Activated T-cell treated with anti-CD3 and anti-CD28 coated beads, Interleukin-2, amount 50 U/mL, for 72 hours (primary cell): Measurements from ENCODE around the gene BTBD8. TPM values are rescaled to one million over a fixed set of nuclear protein-coding genes. Genes with fewer than 3 reads are reported as not detected.

Experiments used
- ATAC-seq, 2 donors: fragments of 150-1000 bp; cut with Tn5 transposase; replicated peaks in 1 of 2; 2 replicates each; pipeline ENCODE4 v1.10.0; 2021; ENCODE audit warnings: moderate library complexity in 2 of 2, mild to moderate bottlenecking in 1 of 2
- DNase-seq, 2 donors: peaks; one replicate each; pipeline ENCODE4 v3.0.0; 2021 to 2022; ENCODE audit warnings: mixed read lengths in 1 of 2
- H3K27ac Mint-ChIP-seq: one replicate; pipeline ENCODE4 v1.8.0; 2022; ENCODE audit warnings: mild to moderate bottlenecking, moderate library complexity, mixed read lengths
- H3K27me3 Mint-ChIP-seq: one replicate; pipeline ENCODE4 v1.8.0; 2022; ENCODE audit warnings: low read depth, mixed read lengths
- H3K36me3 Mint-ChIP-seq, 2 donors: one replicate each; pipeline ENCODE4 v1.8.0; 2022; ENCODE audit warnings: mixed read lengths in 2 of 2, mild to moderate bottlenecking in 1 of 2; ENCODE audit not compliant: insufficient read depth in 2 of 2
- H3K4me1 Mint-ChIP-seq: one replicate; pipeline ENCODE4 v1.8.0; 2022; ENCODE audit warnings: low read depth, mixed read lengths
- H3K4me3 Mint-ChIP-seq, 2 donors: one replicate each; pipeline ENCODE4 v1.8.0; 2022; ENCODE audit warnings: mild to moderate bottlenecking in 2 of 2, mixed read lengths in 2 of 2, moderate library complexity in 2 of 2
- H3K9me3 Mint-ChIP-seq, 2 donors: one replicate each; pipeline ENCODE4 v1.8.0; 2022; ENCODE audit warnings: mixed read lengths in 2 of 2
- total RNA-seq, 2 donors: library from RNA; stranded (reverse); gene quantifications; one replicate each; pipeline ENCODE4 v1.2.3, GENCODE V29; 2022

BTBD8 gene
- total RNA-seq: 1 to 10 TPM; 3.1 to 3.3 TPM

DNA sequence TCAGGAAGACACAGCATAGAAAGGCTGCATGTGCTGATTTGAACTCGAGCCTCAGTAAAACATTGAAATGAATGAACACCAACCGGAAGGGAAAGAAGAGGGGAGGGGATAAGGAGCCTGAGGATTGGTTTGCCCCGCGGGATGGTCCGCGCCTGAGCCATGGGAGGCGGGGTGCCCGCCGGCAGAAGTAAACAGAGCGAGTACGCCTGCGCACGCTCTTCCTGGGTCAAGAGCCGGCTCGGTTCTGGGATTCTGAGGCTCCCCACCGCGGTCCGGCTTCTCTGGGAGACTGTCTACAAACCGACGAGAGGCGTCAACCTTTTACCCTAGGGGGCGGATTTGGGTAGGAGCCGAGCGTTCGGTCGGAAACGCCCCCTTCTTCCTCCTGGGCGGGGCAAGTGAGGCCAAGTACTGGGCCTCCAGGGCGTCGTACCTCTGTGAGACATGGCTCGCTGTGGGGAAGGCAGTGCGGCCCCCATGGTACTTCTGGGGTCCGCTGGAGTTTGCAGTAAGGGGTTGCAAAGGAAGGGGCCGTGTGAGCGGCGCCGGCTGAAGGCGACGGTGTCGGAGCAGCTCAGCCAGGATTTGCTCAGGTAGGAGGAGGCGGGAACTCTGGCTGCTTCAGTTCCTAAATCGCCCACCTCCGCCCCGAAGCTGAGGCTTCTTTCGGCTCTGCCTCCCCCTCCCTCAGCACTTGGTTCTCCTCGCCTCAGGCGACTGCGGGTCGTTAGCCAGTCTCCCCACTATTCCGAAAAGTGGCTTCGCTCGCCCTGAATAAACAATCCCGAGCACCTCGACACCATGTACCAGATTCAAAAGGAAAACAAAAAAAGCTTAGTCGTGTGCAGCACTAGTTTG is at the start of gene BTBD8:
TSS of gene BTBD8 (plus strand) at position 218 of the 858 bp plus-strand sequence. CDS start at position 445, 227 bp downstream.
- Mint-ChIP-seq H3K36me3 (peaks cover 0 to 5% of the 10 kb centered on the region in 2 donors), H3K27ac (peak within 1 kb of the TSS; percentile 91), H3K4me3 (peak within 1 kb of the TSS; percentile 93 to 95), H3K27me3 (no peaks in the 10 kb centered on the region), H3K4me1 (peaks cover 18% of the 10 kb centered on the region), H3K9me3 (peaks cover 0 to 1% of the 10 kb centered on the region in 2 donors)
- peak; percentile 94 to 96 for ATAC-seq
- DNase-seq: peak; percentile 90 to 91

DNA sequence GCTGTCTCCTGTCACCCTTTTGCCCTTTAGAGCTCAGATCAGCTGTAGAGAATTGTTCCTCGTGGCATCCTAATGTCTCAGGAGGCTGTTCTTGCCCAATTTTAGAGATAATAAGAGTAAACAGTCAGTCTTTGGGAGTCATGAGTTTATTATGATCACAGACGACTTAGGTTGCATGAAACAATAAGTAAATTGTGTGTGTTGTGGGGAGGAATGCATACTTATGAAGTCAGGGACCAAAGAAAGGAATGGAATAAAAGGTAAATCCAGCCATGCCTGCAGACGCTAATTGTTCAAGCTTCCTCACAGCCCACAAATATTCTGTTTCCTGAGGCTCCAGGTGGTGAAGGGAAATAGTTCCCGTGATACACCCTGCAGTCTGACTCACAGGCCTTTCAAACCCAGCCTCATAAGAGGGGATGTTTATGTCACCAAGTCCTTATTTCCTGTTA is 49.5 kb upstream of the BTBD8 start:
- H3K4me3 Mint-ChIP-seq: peak overlapping the region; percentile 80 to 83
- H3K4me1 Mint-ChIP-seq: peaks cover 19% of the 10 kb centered on the region
- H3K27me3 Mint-ChIP-seq: peaks cover 28% of the 10 kb centered on the region
- DNase-seq: peak in 1 of 2 donors; percentile 4
- H3K9me3 Mint-ChIP-seq: no peaks in the 10 kb centered on the region
- ATAC-seq: peak; percentile 51 to 59
- H3K36me3 Mint-ChIP-seq: peaks cover 0 to 1% of the 10 kb centered on the region in 2 donors
- H3K27ac Mint-ChIP-seq: no peak overlapping the region

DNA sequence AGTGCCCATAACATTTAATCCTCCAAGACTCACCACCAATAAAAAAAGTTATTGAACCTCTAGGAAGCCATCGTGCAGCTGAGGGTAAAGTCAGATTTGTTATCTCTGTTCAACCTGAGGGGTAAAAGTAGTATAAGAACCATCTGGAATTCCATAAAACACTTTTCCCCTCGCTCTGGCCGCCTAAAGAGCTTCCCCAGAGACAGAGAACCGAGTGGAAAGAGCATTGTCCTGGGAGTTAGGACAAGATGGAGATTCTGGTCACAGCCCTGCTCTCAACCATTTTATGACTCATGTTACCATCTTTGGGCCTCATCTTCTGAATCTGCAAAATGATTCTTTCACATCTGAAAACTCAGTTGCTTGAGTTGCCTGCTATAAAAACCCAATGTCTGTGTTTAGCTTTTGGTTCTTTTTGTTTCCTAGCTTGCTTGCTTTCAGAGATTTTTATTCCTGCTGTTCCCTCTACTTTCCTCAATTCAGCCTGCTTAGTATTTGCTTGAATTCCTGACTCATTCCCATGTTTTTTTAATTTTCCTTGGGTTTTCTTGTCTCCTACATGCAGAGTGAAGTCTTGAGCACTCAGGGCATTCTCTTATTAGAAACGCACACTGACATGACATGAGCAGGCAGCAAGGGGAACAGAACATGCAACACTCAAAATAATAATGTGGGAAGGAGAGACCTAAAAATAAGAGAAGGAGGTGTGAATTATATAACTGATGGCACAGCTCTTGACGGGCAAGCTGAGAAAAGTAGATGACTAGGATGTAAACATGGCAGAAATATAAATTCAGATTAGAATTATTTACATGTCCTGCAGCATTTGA is 48.6 kb upstream of the BTBD8 start:
- ATAC-seq: no peak
- Mint-ChIP-seq H3K27me3 (peaks cover 32% of the 10 kb centered on the region), H3K9me3 (no peaks in the 10 kb centered on the region), H3K36me3 (peaks cover 0 to 1% of the 10 kb centered on the region in 2 donors), H3K4me3 (no peak overlapping the region), H3K4me1 (peaks cover 19% of the 10 kb centered on the region), H3K27ac (no peak overlapping the region)
- DNase-seq: no peak

DNA sequence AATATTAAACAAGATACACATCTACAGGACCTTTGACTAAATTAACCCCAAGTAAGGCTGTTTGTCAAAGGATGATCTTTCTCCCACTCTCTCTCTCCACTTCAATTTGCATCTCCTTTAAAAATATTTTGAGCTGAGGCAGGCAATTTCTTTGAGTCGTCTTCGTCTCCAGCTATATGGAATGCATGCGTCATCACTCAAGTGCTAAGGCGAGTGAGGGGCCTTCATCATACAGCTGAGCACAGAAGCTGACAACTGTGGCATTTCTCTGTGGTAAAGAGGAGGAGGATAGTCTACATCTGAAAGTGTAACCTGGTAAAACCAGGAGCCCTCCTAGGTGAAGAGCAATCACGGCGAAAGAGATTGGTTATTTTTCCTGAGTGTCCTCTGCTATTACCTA is 42.7 kb upstream of the BTBD8 start:
- Mint-ChIP-seq H3K9me3 (no peaks in the 10 kb centered on the region), H3K27ac (no peak overlapping the region), H3K27me3 (peaks cover 7% of the 10 kb centered on the region), H3K4me1 (no peaks in the 10 kb centered on the region), H3K36me3 (no peaks in the 10 kb centered on the region), H3K4me3 (no peak overlapping the region)
- ATAC-seq (no peak), DNase-seq (no peak)

DNA sequence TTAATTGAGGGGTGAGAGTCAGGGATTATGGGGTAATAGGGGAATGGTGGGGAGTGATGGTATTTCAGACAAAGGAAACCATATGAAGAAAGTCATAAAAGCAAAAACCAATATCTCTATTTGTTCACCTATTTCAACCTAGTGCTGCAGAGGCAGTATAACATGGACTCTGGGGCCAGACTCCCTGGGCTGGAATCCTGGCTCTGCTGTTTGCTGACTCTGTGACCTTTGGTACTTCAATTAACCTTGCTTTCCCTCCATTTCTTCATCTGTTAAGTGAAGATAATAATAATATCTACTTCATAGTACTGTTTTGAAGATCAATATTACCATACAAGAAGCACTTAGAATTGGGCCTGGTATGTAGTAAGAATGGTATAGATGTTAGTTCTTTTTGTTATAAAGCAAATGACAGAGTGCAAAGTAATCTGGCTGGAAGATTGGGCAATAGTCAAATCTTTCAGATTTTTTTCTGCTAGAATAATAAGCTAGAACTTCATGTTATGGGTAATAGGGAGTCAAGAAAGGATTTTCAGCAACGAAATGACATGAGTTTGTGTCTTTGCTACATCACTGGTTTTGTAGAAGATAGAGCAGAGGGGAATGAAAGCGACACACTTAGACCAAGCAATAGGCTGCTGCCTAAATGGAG is 41.3 kb upstream of the BTBD8 start:
- Mint-ChIP-seq H3K4me3 (no peak overlapping the region), H3K4me1 (no peaks in the 10 kb centered on the region), H3K27me3 (peaks cover 7% of the 10 kb centered on the region), H3K27ac (no peak overlapping the region), H3K9me3 (no peaks in the 10 kb centered on the region), H3K36me3 (no peaks in the 10 kb centered on the region)
- ATAC-seq: no peak
- DNase-seq: no peak

DNA sequence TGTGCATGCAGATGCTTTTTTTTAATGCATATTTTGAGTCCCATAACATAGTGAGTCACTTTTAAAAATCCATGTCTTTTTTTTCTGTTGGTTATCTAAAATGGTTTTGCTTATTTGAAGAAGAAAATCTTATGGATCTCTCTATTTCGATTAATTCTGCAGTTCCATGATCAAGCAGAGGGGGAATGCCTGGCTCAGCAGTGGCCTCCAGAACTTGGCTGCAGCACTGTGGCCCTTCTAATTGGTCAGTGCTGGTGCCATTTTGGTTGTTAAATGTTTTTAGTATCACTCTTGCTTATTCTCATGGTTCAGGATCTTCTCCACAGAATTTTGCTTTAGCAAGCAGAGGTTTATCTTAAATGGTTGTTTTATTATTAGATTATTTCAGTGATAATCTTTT is 39.2 kb upstream of the BTBD8 start:
- H3K9me3 Mint-ChIP-seq: no peaks in the 10 kb centered on the region
- no peak overlapping the region for H3K27ac Mint-ChIP-seq
- DNase-seq (no peak), ATAC-seq (no peak)
- H3K4me3 Mint-ChIP-seq: no peak overlapping the region
- H3K4me1 Mint-ChIP-seq: no peaks in the 10 kb centered on the region
- no peaks in the 10 kb centered on the region for H3K36me3 Mint-ChIP-seq
- H3K27me3 Mint-ChIP-seq: peaks cover 1% of the 10 kb centered on the region

DNA sequence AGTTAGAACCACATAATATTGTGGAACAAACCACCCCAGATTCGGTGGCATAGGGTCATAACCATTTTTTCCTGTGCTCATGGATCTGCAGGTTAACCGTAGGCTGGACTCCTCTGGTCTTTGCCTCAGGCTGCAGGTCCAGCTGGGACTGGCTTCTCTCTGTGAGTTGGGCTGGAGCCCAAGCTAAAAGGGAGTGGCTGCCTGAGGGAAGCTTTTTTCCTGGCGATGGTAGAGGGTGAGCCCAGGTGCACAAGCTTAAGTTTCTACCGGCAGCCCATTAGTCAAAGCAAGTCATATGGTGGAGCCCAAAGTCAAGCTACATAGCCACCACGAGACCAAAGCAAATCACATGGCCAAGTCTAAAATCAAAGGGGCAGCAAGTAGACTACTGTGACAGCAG is 36.5 kb upstream of the BTBD8 start:
- H3K36me3 Mint-ChIP-seq: no peaks in the 10 kb centered on the region
- H3K4me3 Mint-ChIP-seq: no peak overlapping the region
- no peaks in the 10 kb centered on the region for H3K4me1 Mint-ChIP-seq
- H3K27me3 Mint-ChIP-seq: no peaks in the 10 kb centered on the region
- H3K27ac Mint-ChIP-seq: no peak overlapping the region
- DNase-seq (no peak), ATAC-seq (no peak)
- no peaks in the 10 kb centered on the region for H3K9me3 Mint-ChIP-seq

DNA sequence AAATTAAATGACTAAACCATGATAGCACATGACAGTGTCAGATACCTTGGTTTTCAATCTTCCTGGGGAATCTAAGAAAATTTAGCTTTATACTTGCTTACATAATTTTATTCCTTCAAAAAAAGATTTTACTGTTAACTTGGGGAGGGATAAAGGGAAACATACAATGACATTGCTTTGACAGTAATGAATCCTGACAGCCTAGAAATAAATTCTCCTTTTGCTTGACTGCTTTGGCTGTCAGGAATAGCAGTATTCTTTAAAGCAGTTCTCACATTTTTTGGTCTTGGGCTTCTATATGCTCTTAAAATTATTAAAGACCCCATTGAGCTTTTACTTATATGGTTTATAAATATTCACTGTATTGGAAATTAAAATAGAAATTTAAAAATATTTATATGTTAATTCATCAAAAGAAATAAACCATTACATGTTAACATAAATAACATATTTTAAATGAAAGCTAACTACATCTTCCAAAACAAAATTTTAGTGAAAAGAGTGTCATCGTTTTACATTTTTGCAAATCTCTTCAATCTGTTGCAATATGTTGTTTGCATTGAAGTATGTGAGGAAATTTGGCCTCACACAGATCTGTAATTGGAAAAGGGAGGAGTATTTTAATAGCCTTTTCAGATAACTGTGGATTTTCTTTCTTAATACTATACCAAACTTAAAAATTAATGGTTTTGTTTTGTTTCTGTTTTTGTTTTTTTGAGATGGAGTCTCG is 34.2 kb upstream of the BTBD8 start:
- Mint-ChIP-seq H3K27me3 (no peaks in the 10 kb centered on the region), H3K27ac (no peak overlapping the region), H3K4me3 (no peak overlapping the region), H3K9me3 (no peaks in the 10 kb centered on the region), H3K4me1 (no peaks in the 10 kb centered on the region), H3K36me3 (no peaks in the 10 kb centered on the region)
- DNase-seq (no peak), ATAC-seq (no peak)

DNA sequence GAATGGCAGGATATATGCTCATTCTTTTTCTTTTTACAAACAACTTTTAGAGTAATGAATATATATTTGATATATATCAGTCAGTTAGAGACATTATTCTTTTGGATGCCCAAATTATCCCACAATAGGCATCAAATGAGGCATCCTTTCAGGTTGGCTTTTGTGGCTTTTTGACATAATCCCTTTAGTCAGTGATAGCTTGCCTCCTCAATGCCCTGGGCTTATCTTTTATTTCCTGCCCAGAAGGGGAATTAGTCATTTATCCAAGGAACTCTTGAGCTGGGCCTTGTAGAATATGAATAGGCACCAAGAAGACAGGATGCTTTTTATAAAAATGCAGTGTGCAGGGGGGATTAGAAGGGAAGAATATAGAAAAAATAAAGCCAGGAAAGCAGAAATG is 28.2 kb upstream of the BTBD8 start:
- Mint-ChIP-seq H3K36me3 (no peaks in the 10 kb centered on the region), H3K4me3 (no peak overlapping the region), H3K4me1 (no peaks in the 10 kb centered on the region), H3K27ac (no peak overlapping the region), H3K9me3 (no peaks in the 10 kb centered on the region), H3K27me3 (peaks cover 5% of the 10 kb centered on the region)
- no peak for ATAC-seq
- no peak for DNase-seq

DNA sequence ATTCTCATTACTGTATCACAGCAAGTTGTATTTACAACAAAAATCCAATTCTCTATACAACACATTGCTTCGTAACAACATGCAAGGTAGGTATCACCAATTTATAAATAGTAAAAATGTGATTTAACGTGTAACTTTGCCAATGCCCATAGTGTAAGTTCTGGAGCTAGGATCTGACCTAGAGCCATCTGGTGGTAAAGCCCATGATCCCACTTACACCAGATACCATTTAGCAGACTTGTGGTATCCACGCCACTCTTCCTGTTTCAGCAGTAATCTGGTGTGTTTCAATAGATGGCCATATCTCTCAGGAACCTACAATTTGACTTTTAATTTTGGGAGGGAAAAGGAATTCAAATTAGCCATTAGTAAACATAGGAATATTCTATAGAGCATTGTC is 15.1 kb upstream of the BTBD8 start:
- Mint-ChIP-seq H3K4me3 (no peak overlapping the region), H3K9me3 (no peaks in the 10 kb centered on the region), H3K27ac (no peak overlapping the region), H3K4me1 (no peaks in the 10 kb centered on the region), H3K27me3 (no peaks in the 10 kb centered on the region), H3K36me3 (no peaks in the 10 kb centered on the region)
- DNase-seq (no peak), ATAC-seq (no peak)

DNA sequence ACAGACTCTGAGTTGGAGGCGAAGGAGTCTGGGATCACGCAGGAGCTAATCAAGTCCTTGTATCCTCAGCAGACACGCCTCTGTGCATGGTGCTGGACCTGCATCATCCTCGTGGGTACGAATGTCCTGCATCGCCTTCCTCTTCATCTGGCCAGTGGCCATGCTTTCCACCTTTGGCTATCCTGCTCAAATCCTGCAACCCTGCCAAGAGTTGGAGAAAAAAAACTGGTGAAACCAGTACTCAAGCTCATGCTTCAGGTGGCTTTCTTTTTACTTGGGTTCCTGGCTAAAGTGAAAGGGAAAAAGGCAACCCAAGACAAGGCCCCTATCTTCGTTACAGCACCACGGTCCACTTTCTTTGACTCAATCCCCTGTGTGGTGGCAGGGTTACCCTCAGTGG is 13.8 kb upstream of the BTBD8 start:
- Mint-ChIP-seq H3K36me3 (no peaks in the 10 kb centered on the region), H3K4me3 (no peak overlapping the region), H3K27me3 (no peaks in the 10 kb centered on the region), H3K9me3 (no peaks in the 10 kb centered on the region), H3K27ac (no peak overlapping the region), H3K4me1 (no peaks in the 10 kb centered on the region)
- DNase-seq: no peak
- ATAC-seq: no peak

DNA sequence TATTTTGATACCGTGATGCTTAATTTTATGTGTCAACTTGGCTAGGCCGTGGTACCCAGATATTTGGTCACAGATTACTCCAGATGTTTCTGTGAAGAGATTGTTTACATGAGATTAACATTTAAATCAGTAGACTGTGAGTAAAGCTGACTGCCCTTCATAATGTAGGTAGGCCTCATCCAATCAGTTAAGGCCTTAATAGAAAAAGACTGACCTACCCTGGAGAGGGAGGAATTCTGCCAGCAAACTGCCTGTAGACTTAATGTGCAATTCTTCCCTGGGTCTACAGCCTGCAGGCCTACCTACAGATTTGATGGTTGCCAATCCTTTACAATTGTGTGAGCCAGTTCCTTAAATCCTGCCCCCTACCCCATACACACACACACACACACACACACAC is 9.3 kb upstream of the BTBD8 start:
- Mint-ChIP-seq H3K27me3 (no peaks in the 10 kb centered on the region), H3K4me1 (no peaks in the 10 kb centered on the region), H3K36me3 (no peaks in the 10 kb centered on the region), H3K9me3 (no peaks in the 10 kb centered on the region), H3K27ac (no peak overlapping the region), H3K4me3 (no peak overlapping the region)
- DNase-seq (no peak), ATAC-seq (no peak)
